Measurements from ENCODE around the gene PSD.
"Not testable (repeated sequence)": the region's sequence is repeated elsewhere in the genome, so short reads cannot be mapped to it uniquely, and the experiment has no call there.

PSD gene

DNA sequence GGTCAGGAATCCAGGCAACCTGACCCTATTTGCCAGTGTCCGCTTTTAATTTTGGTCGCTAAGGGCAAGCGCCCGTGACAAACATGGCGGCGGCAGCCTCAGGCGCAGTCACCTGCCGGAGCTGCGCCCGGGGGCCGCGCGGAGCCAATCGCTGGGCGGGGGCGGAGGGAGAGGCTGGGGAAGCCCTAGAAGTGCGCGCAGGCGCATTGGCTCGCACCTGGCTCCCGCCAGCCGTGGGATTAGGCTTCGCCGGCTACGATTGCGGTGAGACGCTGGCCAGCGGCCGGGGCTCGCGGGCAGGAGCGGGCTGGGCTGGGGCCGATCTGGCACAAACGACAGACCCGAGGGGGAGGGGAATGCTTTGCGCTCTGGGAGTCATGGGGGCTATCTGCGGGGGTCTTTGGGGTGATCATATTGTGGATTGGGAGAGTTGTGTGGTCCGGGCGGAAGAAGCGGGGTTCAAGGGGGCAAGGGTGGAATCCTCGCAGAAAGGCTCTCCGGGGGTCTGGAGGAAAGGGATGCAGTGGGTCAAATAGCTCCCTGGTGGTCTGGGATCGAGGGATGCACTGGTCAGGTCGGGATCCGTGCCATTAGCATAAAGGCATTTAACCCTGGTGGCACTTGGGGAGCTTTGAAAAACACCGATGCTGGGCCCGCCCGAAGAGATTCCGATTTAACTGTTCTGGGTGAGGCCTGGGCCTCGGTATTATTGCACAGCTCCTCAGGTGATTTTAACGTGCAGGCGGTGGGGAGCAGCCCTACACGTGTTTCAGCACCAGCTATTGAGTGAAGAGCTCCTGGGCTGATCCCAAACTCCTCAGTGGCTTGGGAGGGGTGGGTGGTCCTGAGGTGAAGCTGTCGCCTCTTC is 42.8 kb upstream of the PSD start:
- TF ChIP-seq, protein P1, sequence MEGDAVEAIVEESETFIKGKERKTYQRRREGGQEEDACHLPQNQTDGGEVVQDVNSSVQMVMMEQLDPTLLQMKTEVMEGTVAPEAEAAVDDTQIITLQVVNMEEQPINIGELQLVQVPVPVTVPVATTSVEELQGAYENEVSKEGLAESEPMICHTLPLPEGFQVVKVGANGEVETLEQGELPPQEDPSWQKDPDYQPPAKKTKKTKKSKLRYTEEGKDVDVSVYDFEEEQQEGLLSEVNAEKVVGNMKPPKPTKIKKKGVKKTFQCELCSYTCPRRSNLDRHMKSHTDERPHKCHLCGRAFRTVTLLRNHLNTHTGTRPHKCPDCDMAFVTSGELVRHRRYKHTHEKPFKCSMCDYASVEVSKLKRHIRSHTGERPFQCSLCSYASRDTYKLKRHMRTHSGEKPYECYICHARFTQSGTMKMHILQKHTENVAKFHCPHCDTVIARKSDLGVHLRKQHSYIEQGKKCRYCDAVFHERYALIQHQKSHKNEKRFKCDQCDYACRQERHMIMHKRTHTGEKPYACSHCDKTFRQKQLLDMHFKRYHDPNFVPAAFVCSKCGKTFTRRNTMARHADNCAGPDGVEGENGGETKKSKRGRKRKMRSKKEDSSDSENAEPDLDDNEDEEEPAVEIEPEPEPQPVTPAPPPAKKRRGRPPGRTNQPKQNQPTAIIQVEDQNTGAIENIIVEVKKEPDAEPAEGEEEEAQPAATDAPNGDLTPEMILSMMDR (IDR thresholded peaks at IDR 0.05; ENCODE audit: insufficient read depth, low read depth, low read length, missing control alignments): no peak
- H3K4me3 ChIP-seq (ENCODE audit: low read length): peak overlapping the region; percentile 56
- DNase-seq (ENCODE audit: low read depth): peak; percentile 92

DNA sequence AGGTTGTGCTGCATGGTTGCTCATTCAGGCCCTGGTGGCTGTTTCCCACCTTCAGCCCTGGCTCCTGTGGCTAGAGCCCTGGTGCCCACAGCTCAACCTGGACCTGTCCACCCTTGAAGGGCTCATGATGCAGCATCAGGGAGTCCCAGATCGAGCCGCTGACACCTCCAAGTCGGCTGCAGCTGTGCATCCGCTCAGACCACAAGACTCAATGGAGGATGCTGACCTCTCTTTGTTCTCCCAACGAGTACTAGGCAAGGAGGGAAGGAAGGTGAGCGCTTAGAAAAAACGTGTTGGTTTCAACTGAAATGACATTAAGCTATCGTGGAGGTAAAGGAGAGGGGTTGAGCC is 42.2 kb upstream of the PSD start:
- DNase-seq (ENCODE audit: low read depth): no peak
- H3K4me3 ChIP-seq (ENCODE audit: low read length): peak overlapping the region; percentile 42
- TF ChIP-seq, protein P1 (IDR thresholded peaks at IDR 0.05; ENCODE audit: insufficient read depth, low read depth, low read length, missing control alignments): no peak

DNA sequence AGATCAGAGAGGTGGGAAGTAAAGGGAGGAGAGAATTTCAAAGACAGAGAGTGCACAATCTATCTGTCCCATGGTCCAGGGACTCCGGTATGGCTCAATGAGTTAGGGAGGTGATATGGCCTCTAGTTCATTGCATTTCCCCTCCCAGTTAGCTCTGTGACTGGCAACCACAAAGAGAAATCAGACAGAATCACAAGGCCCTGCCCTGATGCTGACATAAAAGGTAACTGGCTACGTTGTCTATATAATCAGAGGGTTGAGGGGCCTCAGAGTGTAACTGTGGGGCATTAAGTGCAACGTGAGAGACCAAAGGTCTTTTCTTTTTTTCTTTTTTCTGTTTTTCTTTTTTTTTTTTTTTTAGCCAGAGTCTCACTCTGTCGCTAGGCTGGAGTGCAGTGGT is 40.1 kb upstream of the PSD start:
- no peak for DNase-seq (ENCODE audit: low read depth)
- TF ChIP-seq, protein P1 (IDR thresholded peaks at IDR 0.05; ENCODE audit: insufficient read depth, low read depth, low read length, missing control alignments): no peak
- no peak overlapping the region for H3K4me3 ChIP-seq (ENCODE audit: low read length)

DNA sequence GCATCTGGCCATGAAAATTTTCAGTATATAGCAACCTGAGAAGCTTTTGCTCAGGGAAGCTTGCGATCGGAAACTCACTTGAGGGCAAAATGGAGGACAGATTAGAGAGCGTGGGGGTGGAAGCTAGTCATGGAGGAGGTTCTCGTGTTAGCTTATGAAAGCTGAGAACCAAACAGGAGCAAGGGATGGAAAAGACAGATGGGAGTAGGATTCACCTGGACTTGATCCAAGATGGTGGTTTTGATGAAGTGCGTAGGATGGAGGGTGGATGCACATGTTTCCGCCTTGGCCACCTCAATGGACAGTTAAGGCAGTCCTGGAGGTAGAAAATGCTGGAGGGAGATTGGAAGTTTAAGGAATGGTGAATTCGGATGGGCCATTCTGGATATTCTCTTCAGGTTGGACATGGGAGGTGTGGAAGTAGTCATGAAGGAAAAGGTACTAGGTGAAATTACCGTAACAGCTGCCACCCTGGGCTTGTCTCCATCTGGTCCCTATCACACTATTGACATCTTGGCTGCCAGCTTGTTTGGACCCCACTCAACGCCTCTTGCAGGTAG is 39.1 kb upstream of the PSD start:
- DNase-seq (ENCODE audit: low read depth): no peak
- TF ChIP-seq, protein P1 (IDR thresholded peaks at IDR 0.05; ENCODE audit: insufficient read depth, low read depth, low read length, missing control alignments): no peak
- H3K4me3 ChIP-seq (ENCODE audit: low read length): no peak overlapping the region

DNA sequence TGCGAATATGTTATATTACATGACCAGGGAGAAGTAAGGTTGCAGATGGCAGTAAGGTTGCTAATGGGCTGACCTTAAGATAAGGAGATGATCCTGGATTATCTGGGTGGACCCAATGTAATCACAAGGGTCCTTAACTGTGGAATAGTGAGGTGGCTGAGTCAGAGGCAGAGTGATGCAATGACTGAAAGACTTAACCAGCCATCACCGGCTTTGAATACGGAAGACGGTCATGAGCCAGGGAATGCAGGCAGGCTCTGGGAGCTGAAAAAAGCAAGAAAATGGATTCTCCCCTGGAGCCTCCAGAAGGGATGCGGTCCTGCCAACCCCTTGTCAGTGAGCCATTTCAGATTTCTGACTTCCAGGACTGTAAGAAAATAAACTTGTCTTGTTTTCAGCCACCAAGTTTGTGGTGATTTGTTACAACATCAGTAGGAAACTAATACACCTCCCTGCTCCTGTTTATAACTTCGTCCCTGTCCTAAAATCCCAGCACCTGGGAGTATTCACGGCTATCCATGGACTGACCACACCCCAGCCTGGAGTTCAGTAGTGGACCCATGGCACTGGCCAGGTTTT is 37.4 kb upstream of the PSD start:
- H3K4me3 ChIP-seq (ENCODE audit: low read length): no peak overlapping the region

DNA sequence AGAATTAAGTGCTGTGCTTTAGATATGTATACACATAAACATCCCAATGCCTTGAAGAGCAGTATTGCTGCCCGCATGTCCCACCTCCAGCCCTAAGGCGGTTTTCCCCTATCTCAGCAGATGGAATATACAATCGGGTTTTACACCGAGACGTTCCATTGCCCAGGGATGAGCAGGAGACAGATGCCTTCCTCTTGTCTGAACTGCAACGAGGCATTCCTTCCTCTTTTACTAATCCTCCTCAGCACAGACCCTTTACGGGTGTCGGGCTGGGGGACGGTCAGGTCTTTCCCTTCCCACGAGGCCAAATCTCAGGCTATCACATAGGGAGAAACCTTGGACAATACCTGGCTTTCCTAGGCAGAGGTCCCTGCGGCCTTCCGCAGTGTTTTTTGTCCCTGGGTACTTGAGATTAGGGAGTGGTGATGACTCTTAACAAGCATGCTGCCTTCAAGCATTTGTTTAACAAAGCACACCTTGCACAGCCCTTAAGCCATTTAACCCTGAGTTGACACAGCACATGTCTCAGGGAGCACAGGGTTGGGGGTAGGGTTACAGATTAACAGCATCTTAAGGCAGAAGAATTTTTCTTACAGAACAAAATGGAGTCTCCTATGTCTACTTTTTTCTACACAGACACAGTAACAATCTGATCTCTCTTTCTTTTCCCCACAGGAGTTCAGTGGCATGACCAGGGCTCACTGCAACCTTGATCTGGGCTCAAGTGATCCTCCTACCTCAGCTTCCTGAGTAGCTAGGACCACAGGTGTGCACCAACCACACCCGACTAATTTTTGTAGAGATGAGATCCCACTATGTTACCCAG is 36.3 kb upstream of the PSD start:
- not testable (repeated sequence) for DNase-seq (ENCODE audit: low read depth); H3K4me3 ChIP-seq (ENCODE audit: low read length)

More for the DNA sequence above, 37.4 kb upstream of the PSD start:
- DNase-seq (ENCODE audit: low read depth): peak; percentile 84
- TF ChIP-seq, protein P1 (IDR thresholded peaks at IDR 0.05; ENCODE audit: insufficient read depth, low read depth, low read length, missing control alignments): no peak

DNA sequence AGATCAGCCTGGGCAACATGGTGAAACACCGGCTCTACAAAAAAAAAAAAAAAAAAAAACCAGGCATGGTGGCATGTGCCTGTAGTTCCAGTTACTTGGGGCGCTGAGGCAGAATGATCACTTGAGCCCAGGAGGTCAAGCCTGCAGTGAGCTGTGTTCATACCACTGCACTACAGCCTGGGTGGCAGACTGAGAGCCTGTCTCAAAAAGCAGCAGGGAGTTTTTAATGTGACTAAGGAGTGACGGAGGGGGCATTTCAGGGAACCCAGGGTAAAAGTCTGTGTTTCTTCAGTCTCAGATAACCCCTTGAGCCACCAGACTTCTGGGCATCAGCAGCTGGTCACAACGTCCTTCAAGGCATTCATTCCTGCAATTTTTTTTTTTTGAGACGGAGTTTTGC is 34.9 kb upstream of the PSD start:
- TF ChIP-seq, protein P1 (IDR thresholded peaks at IDR 0.05; ENCODE audit: insufficient read depth, low read depth, low read length, missing control alignments): no peak
- no peak overlapping the region for H3K4me3 ChIP-seq (ENCODE audit: low read length)
- DNase-seq (ENCODE audit: low read depth): no peak

Measured in epithelial cell of esophagus (primary cell).